Mesenchymal stem cell (in vitro differentiated cells and primary cell): ENCODE data around the gene F11.

ENCODE experiments used
- DNase-seq: peaks from one replicate; pipeline ENCODE4 v3.0.0-alpha.2; 2013
- H2AFZ ChIP-seq: one replicate; pipeline ENCODE4 v1.6.1; 2013; ENCODE audit warnings: low read depth, mild to moderate bottlenecking, control low read depth, inconsistent platforms, low read length, moderate library complexity
- H2AK5ac ChIP-seq: 2 replicates; pipeline ENCODE4 v1.6.1; 2013; ENCODE audit warnings: low read length, moderate library complexity, mild to moderate bottlenecking, inconsistent platforms; ENCODE audit not compliant: severe bottlenecking
- H2BK120ac ChIP-seq: one replicate; pipeline ENCODE4 v1.6.1; 2013; ENCODE audit warnings: low read depth, mild to moderate bottlenecking, inconsistent platforms, low read length, moderate library complexity
- H2BK12ac ChIP-seq, 2 experiments: one replicate each; pipeline ENCODE4 v1.6.1; 2013; ENCODE audit warnings: inconsistent platforms in 2 of 2, low read length in 2 of 2, mild to moderate bottlenecking in 2 of 2, moderate library complexity in 2 of 2, control low read depth in 1 of 2
- H2BK15ac ChIP-seq: one replicate; pipeline ENCODE4 v1.6.1; 2013; ENCODE audit warnings: mild to moderate bottlenecking, low read depth, inconsistent platforms; ENCODE audit not compliant: poor library complexity, severe bottlenecking
- H2BK5ac ChIP-seq: 2 replicates; pipeline ENCODE4 v1.6.1; 2013; ENCODE audit warnings: low read depth, mild to moderate bottlenecking, low read length, control low read depth, inconsistent platforms; ENCODE audit not compliant: poor library complexity, severe bottlenecking
- H3K14ac ChIP-seq, 2 experiments: one replicate each; pipeline ENCODE4 v1.6.1; 2013; ENCODE audit warnings: inconsistent platforms in 2 of 2, low read length in 2 of 2, control low read depth in 1 of 2, mild to moderate bottlenecking in 1 of 2, moderate library complexity in 1 of 2
- H3K18ac ChIP-seq, 2 experiments: one replicate each; pipeline ENCODE4 v1.6.1; 2013; ENCODE audit warnings: inconsistent platforms in 2 of 2, low read length in 2 of 2, control low read depth in 1 of 2, low read depth in 1 of 2, mild to moderate bottlenecking in 1 of 2
- H3K23ac ChIP-seq, 2 experiments: one replicate each; pipeline ENCODE4 v1.6.1; 2013; ENCODE audit warnings: inconsistent platforms in 2 of 2, low read length in 2 of 2, mild to moderate bottlenecking in 2 of 2, moderate library complexity in 2 of 2, control low read depth in 1 of 2
- H3K27ac ChIP-seq: 2 replicates; pipeline ENCODE4 v1.5.1; 2013; ENCODE audit warnings: mild to moderate bottlenecking, moderate library complexity, low read length, control low read depth, inconsistent platforms; ENCODE audit not compliant: poor library complexity, severe bottlenecking
- H3K27me3 ChIP-seq, 2 experiments: 2 replicates each; pipeline versions ENCODE4 v1.6.1 to v1.7.0; 2013; ENCODE audit warnings: low read length in 2 of 2, mild to moderate bottlenecking in 2 of 2, moderate library complexity in 2 of 2, control low read depth in 1 of 2, inconsistent platforms in 1 of 2; ENCODE audit not compliant: control insufficient read depth in 1 of 2, insufficient read depth in 1 of 2
- H3K36me3 ChIP-seq, 2 experiments: 2 replicates each; pipeline versions ENCODE4 v1.6.1 to v1.7.0; 2013; ENCODE audit warnings: low read length in 2 of 2, control low read depth in 1 of 2, inconsistent platforms in 1 of 2, low read depth in 1 of 2, mild to moderate bottlenecking in 1 of 2; ENCODE audit not compliant: insufficient read depth in 2 of 2, control insufficient read depth in 1 of 2
- H3K4ac ChIP-seq, 2 experiments: one replicate each; pipeline ENCODE4 v1.6.1; 2013; ENCODE audit warnings: inconsistent platforms in 2 of 2, low read length in 2 of 2, mild to moderate bottlenecking in 2 of 2, moderate library complexity in 2 of 2, control low read depth in 1 of 2, low read depth in 1 of 2
- H3K4me1 ChIP-seq: 2 replicates; pipeline ENCODE4 v1.6.1; 2013; ENCODE audit warnings: low read depth, low read length, control low read depth; ENCODE audit not compliant: control insufficient read depth, insufficient read depth
- H3K4me2 ChIP-seq: 2 replicates; pipeline ENCODE4 v1.6.1; 2013; ENCODE audit warnings: low read length, mild to moderate bottlenecking, inconsistent platforms; ENCODE audit not compliant: poor library complexity, severe bottlenecking
- H3K4me3 ChIP-seq, 2 experiments: 2 replicates each; pipeline versions ENCODE4 v1.5.1 to v1.7.0; 2013; ENCODE audit warnings: low read length in 2 of 2, mild to moderate bottlenecking in 2 of 2, control low read depth in 1 of 2, low read depth in 1 of 2; ENCODE audit not compliant: insufficient read depth in 1 of 2
- H3K79me1 ChIP-seq: replicated peaks from 2 replicates; pipeline ENCODE4 v1.6.1; 2013; ENCODE audit warnings: mild to moderate bottlenecking, control low read depth, low read length, inconsistent platforms; ENCODE audit not compliant: poor library complexity, severe bottlenecking
- H3K9ac ChIP-seq: 2 replicates; pipeline ENCODE4 v1.7.0; 2013; ENCODE audit warnings: mild to moderate bottlenecking, low read length, moderate library complexity
- H3K9me3 ChIP-seq: 2 replicates; pipeline ENCODE4 v1.7.0; 2013; ENCODE audit warnings: mild to moderate bottlenecking, low read length; ENCODE audit not compliant: control insufficient read depth
- H4K8ac ChIP-seq: one replicate; pipeline ENCODE4 v1.6.1; 2013; ENCODE audit warnings: inconsistent platforms, mild to moderate bottlenecking, low read length, moderate library complexity
- H4K91ac ChIP-seq: one replicate; pipeline ENCODE4 v1.6.1; 2013; ENCODE audit warnings: mild to moderate bottlenecking, low read length, inconsistent platforms
- WGBS: methylation state at CpG from one replicate; pipeline ENCODE4 v1.1.7; 2013; ENCODE audit warnings: mixed read lengths; 5-methylcytosine and 5-hydroxymethylcytosine counted together

Gene F11

GRCh38 chr4:186225848-186226247, 40.1 kb upstream of the F11 start:
- Histone ChIP-seq H2BK12ac (no peak overlapping the region), H3K36me3 (no peaks in the 10 kb centered on the region), H3K4me2 (no peak overlapping the region), H3K79me1 (no peaks in the 10 kb centered on the region), H2BK5ac (no peak overlapping the region), H4K91ac (no peak overlapping the region), H2AFZ (no peak overlapping the region), H3K23ac (no peak overlapping the region), H2BK120ac (no peak overlapping the region), H3K4me1 (peaks cover 4% of the 10 kb centered on the region), H2BK15ac (no peak overlapping the region), H3K9me3 (peaks cover 2% of the 10 kb centered on the region), H4K8ac (no peak overlapping the region), H2AK5ac (no peak overlapping the region), H3K18ac (no peak overlapping the region), H3K4ac (no peak overlapping the region), H3K27ac (no peak overlapping the region), H3K4me3 (no peak overlapping the region), H3K27me3 (no peaks in the 10 kb centered on the region), H3K14ac (no peak overlapping the region), H3K9ac (no peak overlapping the region)
- no peak for DNase-seq

GRCh38 chr4:186226521-186227189, 39.3 kb upstream of the F11 start:
- Histone ChIP-seq H3K9ac (no peak overlapping the region), H3K27ac (no peak overlapping the region), H3K4ac (no peak overlapping the region), H4K8ac (no peak overlapping the region), H3K79me1 (no peaks in the 10 kb centered on the region), H3K9me3 (peaks cover 2% of the 10 kb centered on the region), H2BK12ac (no peak overlapping the region), H3K27me3 (no peaks in the 10 kb centered on the region), H3K23ac (no peak overlapping the region), H2BK15ac (no peak overlapping the region), H2BK5ac (no peak overlapping the region), H3K18ac (no peak overlapping the region), H3K4me2 (no peak overlapping the region), H3K36me3 (no peaks in the 10 kb centered on the region), H4K91ac (no peak overlapping the region), H3K4me1 (peaks cover 4% of the 10 kb centered on the region), H2BK120ac (no peak overlapping the region), H2AK5ac (peak overlapping the region; percentile 10), H3K4me3 (no peak overlapping the region), H3K14ac (no peak overlapping the region), H2AFZ (no peak overlapping the region)
- 74% methylated on average over 3 of the region's 3 CpGs for WGBS
- no peak for DNase-seq

GRCh38 chr4:186227221-186227620, 38.8 kb upstream of the F11 start, which contains the start of gene KLKB1:
Gene KLKB1, plus strand, starts transcription at chr4:186227507. Its CDS starts 689 bp downstream, at chr4:186228196.
- Histone ChIP-seq H3K9ac (peak within 1 kb of the TSS; percentile 61), H3K4me1 (peaks cover 4% of the 10 kb centered on the region), H3K4me3 (peak within 1 kb of the TSS in 1 of 2 experiments; percentile 68), H3K14ac (no peak within 1 kb of the TSS), H3K79me1 (no peaks in the 10 kb centered on the region), H3K4ac (no peak within 1 kb of the TSS), H2BK5ac (peak within 1 kb of the TSS; percentile 37), H3K18ac (no peak within 1 kb of the TSS), H3K36me3 (no peaks in the 10 kb centered on the region), H3K27me3 (no peaks in the 10 kb centered on the region), H3K23ac (no peak within 1 kb of the TSS), H2BK15ac (no peak within 1 kb of the TSS), H2BK12ac (no peak within 1 kb of the TSS), H3K27ac (peak within 1 kb of the TSS; percentile 25), H4K8ac (no peak within 1 kb of the TSS), H2AFZ (no peak within 1 kb of the TSS), H3K9me3 (no peaks in the 10 kb centered on the region), H3K4me2 (peak within 1 kb of the TSS; percentile 6), H2BK120ac (no peak within 1 kb of the TSS), H4K91ac (no peak within 1 kb of the TSS), H2AK5ac (peak within 1 kb of the TSS; percentile 10)
- DNase-seq, result no peak
- WGBS, result 87% methylated on average over 4 of the region's 5 CpGs

GRCh38 chr4:186227744-186228513, 38.1 kb upstream of the F11 start:
- Histone ChIP-seq H2AK5ac (no peak overlapping the region), H2BK5ac (peak overlapping the region; percentile 37), H3K14ac (no peak overlapping the region), H3K18ac (no peak overlapping the region), H3K4me2 (peak overlapping the region; percentile 6), H3K4me1 (peaks cover 4% of the 10 kb centered on the region), H3K36me3 (no peaks in the 10 kb centered on the region), H3K23ac (no peak overlapping the region), H2BK12ac (no peak overlapping the region), H3K27ac (peak overlapping the region; percentile 25), H4K91ac (no peak overlapping the region), H3K9ac (peak overlapping the region; percentile 61), H3K79me1 (no peaks in the 10 kb centered on the region), H3K4ac (no peak overlapping the region), H2BK120ac (no peak overlapping the region), H3K27me3 (no peaks in the 10 kb centered on the region), H3K9me3 (no peaks in the 10 kb centered on the region), H2AFZ (no peak overlapping the region), H4K8ac (no peak overlapping the region), H2BK15ac (no peak overlapping the region), H3K4me3 (peak overlapping the region in 1 of 2 experiments; percentile 68)
- no peak for DNase-seq
- 29% methylated on average over 2 of the region's 2 CpGs for WGBS
